Measurements from ENCODE around the gene TNS2.
A peak's percentile ranks its signal among the peaks of the same experiment; 100 is the strongest.

TNS2 gene

DNA sequence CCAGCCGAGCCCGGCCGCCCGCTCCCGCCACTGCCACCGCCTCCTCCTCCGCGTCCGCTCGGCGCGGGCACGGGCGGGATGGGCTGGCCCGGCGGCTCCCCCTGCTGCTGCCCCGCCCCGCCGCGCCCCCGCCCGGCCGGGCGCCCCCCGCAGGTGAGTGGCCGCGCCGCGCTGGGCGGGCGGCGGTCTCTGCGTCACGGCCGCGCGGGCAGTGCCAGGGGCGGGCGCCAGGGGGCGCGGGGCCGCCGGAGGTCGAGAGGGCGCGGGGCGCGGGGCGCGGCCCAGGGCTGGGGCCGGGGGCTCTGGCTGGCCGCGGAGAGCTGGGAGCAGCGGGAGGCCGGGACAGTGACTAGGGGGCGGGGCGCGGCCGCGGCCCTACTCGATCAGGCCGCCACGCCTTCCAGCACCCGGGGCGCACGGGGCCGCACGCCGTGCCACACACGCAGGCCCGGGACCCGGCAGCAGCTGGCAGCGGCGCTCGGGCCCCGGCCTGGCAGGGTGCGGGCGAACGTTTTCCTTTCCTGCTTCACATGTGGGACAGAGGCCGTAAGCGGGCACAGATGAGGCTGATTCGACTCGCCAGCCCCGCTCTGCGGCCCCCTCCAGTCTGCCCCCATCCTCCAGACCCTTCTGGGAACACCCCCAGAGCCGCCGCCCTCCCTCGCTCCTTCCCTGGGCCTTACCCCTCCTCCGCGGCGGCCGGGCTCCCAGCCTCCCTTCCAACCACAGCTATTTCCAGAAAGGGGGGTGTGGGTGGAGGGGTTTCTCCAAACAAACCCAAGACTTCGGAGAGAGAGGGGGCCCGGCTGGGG, 2.4 kb upstream of the TNS2 start (continued):
- TF ChIP-seq, protein P1, sequence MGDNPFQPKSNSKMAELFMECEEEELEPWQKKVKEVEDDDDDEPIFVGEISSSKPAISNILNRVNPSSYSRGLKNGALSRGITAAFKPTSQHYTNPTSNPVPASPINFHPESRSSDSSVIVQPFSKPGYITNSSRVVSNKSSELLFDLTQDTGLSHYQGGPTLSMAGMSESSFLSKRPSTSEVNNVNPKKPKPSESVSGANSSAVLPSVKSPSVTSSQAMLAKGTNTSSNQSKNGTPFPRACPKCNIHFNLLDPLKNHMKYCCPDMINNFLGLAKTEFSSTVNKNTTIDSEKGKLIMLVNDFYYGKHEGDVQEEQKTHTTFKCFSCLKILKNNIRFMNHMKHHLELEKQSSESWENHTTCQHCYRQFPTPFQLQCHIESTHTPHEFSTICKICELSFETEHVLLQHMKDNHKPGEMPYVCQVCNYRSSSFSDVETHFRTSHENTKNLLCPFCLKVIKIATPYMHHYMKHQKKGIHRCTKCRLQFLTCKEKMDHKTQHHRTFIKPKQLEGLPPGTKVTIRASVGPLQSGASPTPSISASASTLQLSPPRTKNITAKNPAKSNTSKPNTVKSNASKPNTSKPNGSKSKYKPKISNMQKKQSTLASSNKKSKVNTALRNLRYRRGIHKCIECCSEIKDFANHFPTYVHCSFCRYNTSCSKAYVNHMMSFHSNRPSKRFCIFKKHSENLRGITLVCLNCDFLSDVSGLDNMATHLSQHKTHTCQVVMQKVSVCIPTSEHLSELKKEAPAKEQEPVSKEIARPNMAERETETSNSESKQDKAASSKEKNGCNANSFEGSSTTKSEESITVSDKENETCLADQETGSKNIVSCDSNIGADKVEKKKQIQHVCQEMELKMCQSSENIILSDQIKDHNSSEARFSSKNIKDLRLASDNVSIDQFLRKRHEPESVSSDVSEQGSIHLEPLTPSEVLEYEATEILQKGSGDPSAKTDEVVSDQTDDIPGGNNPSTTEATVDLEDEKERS (tag by site-specific recombination; IDR thresholded peaks at IDR 0.05) = no peak
- TF ChIP-seq ZNF555 (tag by site-specific recombination; conservative IDR thresholded peaks at IDR 0.05) (no peak), ZNF610 (tag by site-specific recombination; IDR thresholded peaks at IDR 0.05; ENCODE audit: borderline replicate concordance) (no peak), CTCF (tag by site-specific recombination; IDR thresholded peaks at IDR 0.05) (no peak), EGR2 (tag by site-specific recombination; IDR thresholded peaks at IDR 0.05; ENCODE audit: low read depth) (peak; percentile 71), ZNF785 (tag by site-specific recombination; IDR thresholded peaks at IDR 0.05) (no peak), ZNF19 (tag by site-specific recombination; IDR thresholded peaks at IDR 0.05; ENCODE audit: low read depth) (no peak), ZNF311 (tag by site-specific recombination; IDR thresholded peaks at IDR 0.05; ENCODE audit: borderline replicate concordance) (no peak), ZNF423 (tag by site-specific recombination; IDR thresholded peaks at IDR 0.05) (0 out of 2 replicates have a peak, but pooled peaks have one; percentile 8), ZBTB17 (tag by site-specific recombination; IDR thresholded peaks at IDR 0.05) (no peak), SALL2 (tag by site-specific recombination; IDR thresholded peaks at IDR 0.05; ENCODE audit: borderline replicate concordance) (no peak), ZEB2 (tag by site-specific recombination; IDR thresholded peaks at IDR 0.05) (no peak), TRIM28 (IDR thresholded peaks at IDR 0.05; ENCODE audit: borderline replicate concordance, low read length) (no peak), ZNF391 (tag by site-specific recombination; IDR thresholded peaks at IDR 0.05; ENCODE audit: borderline replicate concordance, low read depth) (no peak), ZNF596 (tag by site-specific recombination; IDR thresholded peaks at IDR 0.05) (no peak), ZNF404 (tag by site-specific recombination; IDR thresholded peaks at IDR 0.05) (no peak), RBAK (tag by site-specific recombination; IDR thresholded peaks at IDR 0.05) (no peak), HOXC10 (CRISPR knock-in tag; IDR thresholded peaks at IDR 0.05) (no peak), ZNF175 (tag by site-specific recombination; IDR thresholded peaks at IDR 0.05) (no peak), ZNF366 (tag by site-specific recombination; conservative IDR thresholded peaks at IDR 0.05) (peak; percentile 58), ZNF426 (tag by site-specific recombination; IDR thresholded peaks at IDR 0.05) (no peak), ZNF146 (tag by site-specific recombination; IDR thresholded peaks at IDR 0.05) (no peak), REST (tag by site-specific recombination; IDR thresholded peaks at IDR 0.05) (no peak), ZNF202 (tag by site-specific recombination; IDR thresholded peaks at IDR 0.05; ENCODE audit: borderline replicate concordance) (no peak), ZBTB21 (tag by site-specific recombination; IDR thresholded peaks at IDR 0.05) (no peak)
- TF ChIP-seq, protein P2, sequence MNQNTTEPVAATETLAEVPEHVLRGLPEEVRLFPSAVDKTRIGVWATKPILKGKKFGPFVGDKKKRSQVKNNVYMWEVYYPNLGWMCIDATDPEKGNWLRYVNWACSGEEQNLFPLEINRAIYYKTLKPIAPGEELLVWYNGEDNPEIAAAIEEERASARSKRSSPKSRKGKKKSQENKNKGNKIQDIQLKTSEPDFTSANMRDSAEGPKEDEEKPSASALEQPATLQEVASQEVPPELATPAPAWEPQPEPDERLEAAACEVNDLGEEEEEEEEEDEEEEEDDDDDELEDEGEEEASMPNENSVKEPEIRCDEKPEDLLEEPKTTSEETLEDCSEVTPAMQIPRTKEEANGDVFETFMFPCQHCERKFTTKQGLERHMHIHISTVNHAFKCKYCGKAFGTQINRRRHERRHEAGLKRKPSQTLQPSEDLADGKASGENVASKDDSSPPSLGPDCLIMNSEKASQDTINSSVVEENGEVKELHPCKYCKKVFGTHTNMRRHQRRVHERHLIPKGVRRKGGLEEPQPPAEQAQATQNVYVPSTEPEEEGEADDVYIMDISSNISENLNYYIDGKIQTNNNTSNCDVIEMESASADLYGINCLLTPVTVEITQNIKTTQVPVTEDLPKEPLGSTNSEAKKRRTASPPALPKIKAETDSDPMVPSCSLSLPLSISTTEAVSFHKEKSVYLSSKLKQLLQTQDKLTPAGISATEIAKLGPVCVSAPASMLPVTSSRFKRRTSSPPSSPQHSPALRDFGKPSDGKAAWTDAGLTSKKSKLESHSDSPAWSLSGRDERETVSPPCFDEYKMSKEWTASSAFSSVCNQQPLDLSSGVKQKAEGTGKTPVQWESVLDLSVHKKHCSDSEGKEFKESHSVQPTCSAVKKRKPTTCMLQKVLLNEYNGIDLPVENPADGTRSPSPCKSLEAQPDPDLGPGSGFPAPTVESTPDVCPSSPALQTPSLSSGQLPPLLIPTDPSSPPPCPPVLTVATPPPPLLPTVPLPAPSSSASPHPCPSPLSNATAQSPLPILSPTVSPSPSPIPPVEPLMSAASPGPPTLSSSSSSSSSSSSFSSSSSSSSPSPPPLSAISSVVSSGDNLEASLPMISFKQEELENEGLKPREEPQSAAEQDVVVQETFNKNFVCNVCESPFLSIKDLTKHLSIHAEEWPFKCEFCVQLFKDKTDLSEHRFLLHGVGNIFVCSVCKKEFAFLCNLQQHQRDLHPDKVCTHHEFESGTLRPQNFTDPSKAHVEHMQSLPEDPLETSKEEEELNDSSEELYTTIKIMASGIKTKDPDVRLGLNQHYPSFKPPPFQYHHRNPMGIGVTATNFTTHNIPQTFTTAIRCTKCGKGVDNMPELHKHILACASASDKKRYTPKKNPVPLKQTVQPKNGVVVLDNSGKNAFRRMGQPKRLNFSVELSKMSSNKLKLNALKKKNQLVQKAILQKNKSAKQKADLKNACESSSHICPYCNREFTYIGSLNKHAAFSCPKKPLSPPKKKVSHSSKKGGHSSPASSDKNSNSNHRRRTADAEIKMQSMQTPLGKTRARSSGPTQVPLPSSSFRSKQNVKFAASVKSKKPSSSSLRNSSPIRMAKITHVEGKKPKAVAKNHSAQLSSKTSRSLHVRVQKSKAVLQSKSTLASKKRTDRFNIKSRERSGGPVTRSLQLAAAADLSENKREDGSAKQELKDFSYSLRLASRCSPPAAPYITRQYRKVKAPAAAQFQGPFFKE (tag by site-specific recombination; IDR thresholded peaks at IDR 0.05; ENCODE audit: borderline replicate concordance) = no peak
